Thoracic aorta (tissue), 2 donors: ENCODE measurements around the gene VSIG2. TPM values are rescaled to one million over a fixed set of nuclear protein-coding genes. Genes with fewer than 3 reads are reported as not detected.
"Not testable (repeated sequence)": the region's sequence is repeated elsewhere in the genome, so short reads cannot be mapped to it uniquely, and the experiment has no call there.

Experiments used
- ATAC-seq: fragments of 150-250 bp; one replicate; pipeline ENCODE4 v1.8.0; 2017; ENCODE audit warnings: low read depth; ENCODE audit not compliant: insufficient number of reproducible peaks, low FRiP score
- DNase-seq: peaks from one replicate; pipeline ENCODE4 v3.0.0-alpha.2; 2020; ENCODE audit warnings: low spot score
- H3K27ac ChIP-seq, 2 donors: fragments of 200-600 bp; sonication (generic); 1 replicate in 1 of 2; 2 replicates in 1 of 2; pipeline ENCODE4 v1.5.1; 2016; ENCODE audit warnings: mild to moderate bottlenecking in 2 of 2, moderate library complexity in 2 of 2
- H3K27me3 ChIP-seq: fragments of 200-600 bp; sonication (generic); replicated peaks from 2 replicates; pipeline ENCODE4 v1.6.0; 2016; ENCODE audit warnings: mild to moderate bottlenecking; ENCODE audit not compliant: insufficient read depth
- H3K36me3 ChIP-seq: fragments of 200-600 bp; sonication (generic); one replicate; pipeline ENCODE4 v1.5.1; 2016
- H3K4me1 ChIP-seq, 2 donors: fragments of 200-600 bp; sonication (generic); 1 replicate in 1 of 2; 2 replicates in 1 of 2; pipeline versions ENCODE4 v1.5.1 to v1.6.0; 2016; ENCODE audit warnings: low read depth in 2 of 2, mild to moderate bottlenecking in 1 of 2; ENCODE audit not compliant: control insufficient read depth in 1 of 2
- H3K4me3 ChIP-seq: fragments of 200-600 bp; sonication (generic); 2 replicates; pipeline ENCODE4 v1.5.1; 2016; ENCODE audit warnings: mild to moderate bottlenecking
- H3K9me3 ChIP-seq: fragments of 200-600 bp; sonication (generic); 2 replicates; pipeline ENCODE4 v1.5.1; 2016
- total RNA-seq, 2 donors: library from RNA; depleted of rRNA; stranded (reverse); fragments of >200 nt; gene quantifications; one replicate each; pipeline versions ENCODE4 v1.1.0 to v1.2.3, GENCODE V29; 2016
- TF ChIP-seq, protein P1 (sequence below): fragments of 200-600 bp; sonication (generic); IDR thresholded peaks from one replicate; pipeline ENCODE4 v1.5.1; 2019; ENCODE audit warnings: antibody characterized with exemption

Gene VSIG2
- total RNA-seq, 2 donors from 2014 or later = 1.2 to 2.7 TPM

DNA sequence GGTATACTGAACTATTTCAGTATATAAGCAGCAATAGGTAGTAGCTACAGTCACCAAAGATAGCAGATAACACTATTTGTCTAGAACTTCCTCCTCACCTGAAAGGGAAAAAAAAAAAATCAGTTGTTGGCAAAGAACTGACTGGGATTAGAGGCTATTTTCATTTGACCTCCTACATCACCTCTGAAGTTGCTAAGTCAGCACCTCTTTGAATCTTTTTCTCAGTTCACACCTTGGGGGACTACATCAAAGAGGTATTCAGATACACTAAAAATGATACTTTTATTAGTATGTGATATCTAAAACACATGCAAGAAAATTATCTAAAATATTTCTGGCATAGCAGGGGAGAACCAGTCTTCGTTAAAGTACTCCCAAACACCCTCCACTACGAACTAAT, 32.0 kb upstream of the VSIG2 start:
- Histone ChIP-seq H3K4me3 (no peak overlapping the region), H3K9me3 (no peaks in the 10 kb centered on the region), H3K27me3 (no peaks in the 10 kb centered on the region), H3K4me1 (peaks cover 0 to 9% of the 10 kb centered on the region in 2 donors), H3K36me3 (no peaks in the 10 kb centered on the region), H3K27ac (no peak overlapping the region)
- no peak for ATAC-seq
- TF ChIP-seq, protein P1, sequence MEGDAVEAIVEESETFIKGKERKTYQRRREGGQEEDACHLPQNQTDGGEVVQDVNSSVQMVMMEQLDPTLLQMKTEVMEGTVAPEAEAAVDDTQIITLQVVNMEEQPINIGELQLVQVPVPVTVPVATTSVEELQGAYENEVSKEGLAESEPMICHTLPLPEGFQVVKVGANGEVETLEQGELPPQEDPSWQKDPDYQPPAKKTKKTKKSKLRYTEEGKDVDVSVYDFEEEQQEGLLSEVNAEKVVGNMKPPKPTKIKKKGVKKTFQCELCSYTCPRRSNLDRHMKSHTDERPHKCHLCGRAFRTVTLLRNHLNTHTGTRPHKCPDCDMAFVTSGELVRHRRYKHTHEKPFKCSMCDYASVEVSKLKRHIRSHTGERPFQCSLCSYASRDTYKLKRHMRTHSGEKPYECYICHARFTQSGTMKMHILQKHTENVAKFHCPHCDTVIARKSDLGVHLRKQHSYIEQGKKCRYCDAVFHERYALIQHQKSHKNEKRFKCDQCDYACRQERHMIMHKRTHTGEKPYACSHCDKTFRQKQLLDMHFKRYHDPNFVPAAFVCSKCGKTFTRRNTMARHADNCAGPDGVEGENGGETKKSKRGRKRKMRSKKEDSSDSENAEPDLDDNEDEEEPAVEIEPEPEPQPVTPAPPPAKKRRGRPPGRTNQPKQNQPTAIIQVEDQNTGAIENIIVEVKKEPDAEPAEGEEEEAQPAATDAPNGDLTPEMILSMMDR = no peak
- DNase-seq = no peak

DNA sequence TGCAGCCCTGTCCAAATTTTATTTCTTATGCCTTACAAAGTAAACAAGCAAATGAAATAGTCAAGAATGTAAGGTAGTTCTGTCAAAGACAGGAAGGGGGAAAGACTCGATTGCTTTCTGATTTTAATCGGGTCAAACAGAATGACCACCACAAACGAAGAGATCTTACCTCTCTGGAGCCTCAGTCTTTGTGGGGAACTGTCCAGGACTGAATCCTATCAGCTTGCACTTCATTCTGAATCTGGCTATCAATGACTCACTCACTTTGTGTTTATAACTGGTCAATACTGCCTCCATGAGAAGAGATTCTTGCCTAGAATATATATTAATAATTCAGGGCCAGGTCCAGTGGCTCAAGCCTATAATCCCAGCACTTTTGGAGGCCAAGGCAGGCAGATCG, 30.9 kb upstream of the VSIG2 start:
- no peak overlapping the region for H3K4me3 ChIP-seq
- no peaks in the 10 kb centered on the region for H3K9me3 ChIP-seq
- H3K27me3 ChIP-seq = no peaks in the 10 kb centered on the region
- TF ChIP-seq, protein P1 = no peak
- no peak for ATAC-seq
- H3K36me3 ChIP-seq = no peaks in the 10 kb centered on the region
- H3K4me1 ChIP-seq = peaks cover 0 to 19% of the 10 kb centered on the region in 2 donors
- no peak for DNase-seq
- no peak overlapping the region for H3K27ac ChIP-seq

DNA sequence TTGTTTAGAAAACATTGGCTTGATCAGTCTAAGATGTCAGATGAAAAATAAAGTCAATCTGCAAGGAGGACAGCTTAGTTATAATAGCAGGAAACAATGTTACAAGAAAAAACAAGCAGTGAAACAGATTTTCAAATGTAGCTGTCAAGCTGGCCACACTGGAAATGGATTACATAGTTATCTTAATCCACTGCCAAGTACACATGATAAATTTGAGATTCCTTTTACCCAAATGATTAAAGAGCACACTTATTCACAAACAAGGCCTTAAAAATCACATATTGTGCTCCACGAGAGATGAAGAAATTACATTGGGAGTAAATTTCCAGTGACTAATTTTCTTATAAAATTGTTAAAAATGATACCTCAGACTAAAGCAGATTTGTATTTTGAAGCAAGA, 27.5 kb upstream of the VSIG2 start:
- H3K4me1 ChIP-seq = peaks cover 6 to 41% of the 10 kb centered on the region in 2 donors
- H3K27me3 ChIP-seq = no peaks in the 10 kb centered on the region
- no peak overlapping the region for H3K4me3 ChIP-seq
- H3K27ac ChIP-seq = no peak overlapping the region
- H3K36me3 ChIP-seq = no peaks in the 10 kb centered on the region
- DNase-seq (no peak), ATAC-seq (no peak)
- TF ChIP-seq, protein P1 = no peak
- H3K9me3 ChIP-seq = no peaks in the 10 kb centered on the region

DNA sequence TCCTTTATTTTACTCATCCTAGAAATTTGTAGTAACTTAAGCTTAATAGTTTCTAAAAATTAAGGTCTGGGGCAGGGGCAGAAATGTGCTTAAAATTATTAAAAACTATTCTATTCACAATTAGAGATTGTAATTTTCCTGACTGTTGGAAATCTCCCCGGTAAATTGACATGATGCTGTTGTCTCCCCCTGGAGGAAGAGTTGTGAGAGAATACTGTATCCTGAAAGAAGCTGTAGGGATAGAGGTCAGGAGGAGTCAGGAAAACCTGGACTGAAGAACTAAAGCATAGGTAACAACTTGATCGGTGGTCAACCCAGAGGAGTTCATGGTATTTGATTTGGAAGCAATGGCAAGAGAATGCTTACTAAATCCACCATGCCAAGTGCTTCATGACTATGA, 26.2 kb upstream of the VSIG2 start:
- TF ChIP-seq, protein P1 = no peak
- ATAC-seq = no peak
- Histone ChIP-seq H3K27ac (peak overlapping the region; percentile 51 to 72), H3K27me3 (no peaks in the 10 kb centered on the region), H3K4me1 (peaks cover 6 to 41% of the 10 kb centered on the region in 2 donors), H3K4me3 (no peak overlapping the region), H3K9me3 (no peaks in the 10 kb centered on the region), H3K36me3 (no peaks in the 10 kb centered on the region)
- DNase-seq = no peak

DNA sequence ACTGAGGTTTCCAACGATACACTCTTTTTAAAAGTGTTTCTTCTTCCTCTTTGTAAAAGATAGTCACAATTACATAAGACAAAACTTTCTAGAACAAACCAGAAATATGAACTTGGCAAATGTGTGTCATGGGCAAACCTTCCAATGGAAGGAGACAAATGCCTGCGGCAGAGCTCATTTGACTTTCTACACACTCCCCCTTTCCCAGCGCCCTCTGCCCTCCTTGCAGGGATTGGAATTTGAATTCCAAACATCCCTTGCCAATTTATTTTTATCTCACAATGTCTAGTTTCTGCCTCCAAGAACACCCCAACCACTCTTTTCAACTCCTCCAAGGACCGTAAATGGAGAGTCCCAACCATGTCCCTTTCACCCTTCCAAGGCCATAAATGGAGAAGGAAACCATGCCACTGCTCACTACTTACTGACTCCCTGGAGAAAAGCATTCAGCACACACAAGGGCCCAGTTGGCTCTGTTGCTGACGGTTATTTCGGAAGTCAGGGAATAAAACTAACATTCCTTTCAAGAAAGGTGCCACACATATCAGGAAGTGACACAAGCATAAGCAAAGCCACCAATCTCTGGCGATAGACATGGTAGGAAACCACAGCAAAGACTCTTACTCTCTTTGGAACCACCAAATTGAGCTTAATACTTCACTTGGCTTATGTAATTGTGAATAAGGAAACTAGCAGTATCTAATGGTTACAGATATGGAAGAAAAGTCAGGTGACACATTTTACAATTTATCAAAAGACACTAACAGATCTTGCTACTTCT, 25.0 kb upstream of the VSIG2 start:
- Histone ChIP-seq H3K27me3 (no peaks in the 10 kb centered on the region), H3K27ac (peak overlapping the region; percentile 71 to 72), H3K4me3 (peak overlapping the region; percentile 5), H3K4me1 (peaks cover 6 to 41% of the 10 kb centered on the region in 2 donors), H3K9me3 (no peaks in the 10 kb centered on the region), H3K36me3 (peaks cover 3% of the 10 kb centered on the region)
- TF ChIP-seq, protein P1 = no peak
- peak; percentile 91 for ATAC-seq
- DNase-seq = no peak

DNA sequence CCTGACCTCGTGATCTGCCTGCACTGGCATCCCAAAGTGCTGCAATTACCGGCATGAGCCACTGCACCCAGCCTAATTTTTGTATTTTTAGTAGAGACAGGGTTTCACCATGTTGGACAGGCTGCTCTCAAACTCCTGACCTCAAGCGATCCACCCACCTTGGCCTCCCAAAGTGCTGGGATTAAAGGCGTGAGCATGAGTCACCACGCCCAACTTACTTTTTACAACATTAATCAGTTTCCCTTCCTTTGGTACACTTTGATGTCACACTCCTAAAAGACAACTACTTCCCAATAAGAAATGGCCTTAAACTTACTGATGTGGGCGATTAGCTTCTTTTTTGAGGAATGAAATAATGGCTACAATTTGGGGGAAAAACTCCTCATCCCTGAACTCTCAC, 18.9 kb upstream of the VSIG2 start:
- not testable (repeated sequence) for DNase-seq, H3K27me3 ChIP-seq, H3K36me3 ChIP-seq, H3K4me1 ChIP-seq, H3K4me3 ChIP-seq, H3K9me3 ChIP-seq, ATAC-seq
- peak overlapping the region in 1 of 2 donors; percentile 10 for H3K27ac ChIP-seq
